ENCODE data around the gene GALC. TPM values are rescaled to one million over a fixed set of nuclear protein-coding genes. Genes with fewer than 3 reads are reported as not detected.

The GALC gene
- total and polyA plus RNA-seq, 9 of the 15 experiments (the other 6 are each of a cell fraction or from before 2014, with no cell fraction given) = 1.6 to 15.0 (median 7.3) TPM

DNA sequence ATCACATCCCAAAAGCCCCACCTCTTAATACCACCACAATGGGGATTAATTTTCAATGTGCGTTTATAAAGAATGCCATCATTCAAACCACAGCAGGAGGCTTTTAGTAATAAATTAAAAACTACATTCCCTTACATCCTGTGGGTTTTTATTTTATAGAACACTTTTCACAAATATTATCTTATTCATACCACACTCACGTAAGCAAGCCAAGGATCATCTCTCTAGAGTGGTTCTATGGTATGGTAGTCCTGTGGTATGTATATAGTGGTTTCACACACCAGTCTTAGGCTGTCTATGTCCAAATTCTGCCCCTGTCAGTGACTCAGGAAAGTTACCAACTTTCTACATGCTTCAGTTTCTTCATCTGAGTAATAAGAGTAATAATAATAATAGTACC is 100.2 kb downstream of the GALC start (continued):
- TF ChIP-seq HMG20B (CRISPR knock-in tag; IDR thresholded peaks at IDR 0.05) = no peak
- TF ChIP-seq FOXK2 (conservative IDR thresholded peaks at IDR 0.05 in 1 of 2, IDR thresholded peaks at IDR 0.05 in 1 of 2; ENCODE audit: low read depth in 2 of 2) = no peak
- TF ChIP-seq SMARCE1 (IDR thresholded peaks at IDR 0.05) = no peak
- no peak for TF ChIP-seq SMARCA4 (IDR thresholded peaks at IDR 0.05)
- no peak for TF ChIP-seq ZNF347 (CRISPR knock-in tag; IDR thresholded peaks at IDR 0.05; ENCODE audit: low read depth)
- no peak for TF ChIP-seq ZNF282 (CRISPR knock-in tag; IDR thresholded peaks at IDR 0.05)
- no peak for TF ChIP-seq ARID2 (IDR thresholded peaks at IDR 0.05)
- no peak for TF ChIP-seq ELF1 (tag; IDR thresholded peaks at IDR 0.05)

DNA sequence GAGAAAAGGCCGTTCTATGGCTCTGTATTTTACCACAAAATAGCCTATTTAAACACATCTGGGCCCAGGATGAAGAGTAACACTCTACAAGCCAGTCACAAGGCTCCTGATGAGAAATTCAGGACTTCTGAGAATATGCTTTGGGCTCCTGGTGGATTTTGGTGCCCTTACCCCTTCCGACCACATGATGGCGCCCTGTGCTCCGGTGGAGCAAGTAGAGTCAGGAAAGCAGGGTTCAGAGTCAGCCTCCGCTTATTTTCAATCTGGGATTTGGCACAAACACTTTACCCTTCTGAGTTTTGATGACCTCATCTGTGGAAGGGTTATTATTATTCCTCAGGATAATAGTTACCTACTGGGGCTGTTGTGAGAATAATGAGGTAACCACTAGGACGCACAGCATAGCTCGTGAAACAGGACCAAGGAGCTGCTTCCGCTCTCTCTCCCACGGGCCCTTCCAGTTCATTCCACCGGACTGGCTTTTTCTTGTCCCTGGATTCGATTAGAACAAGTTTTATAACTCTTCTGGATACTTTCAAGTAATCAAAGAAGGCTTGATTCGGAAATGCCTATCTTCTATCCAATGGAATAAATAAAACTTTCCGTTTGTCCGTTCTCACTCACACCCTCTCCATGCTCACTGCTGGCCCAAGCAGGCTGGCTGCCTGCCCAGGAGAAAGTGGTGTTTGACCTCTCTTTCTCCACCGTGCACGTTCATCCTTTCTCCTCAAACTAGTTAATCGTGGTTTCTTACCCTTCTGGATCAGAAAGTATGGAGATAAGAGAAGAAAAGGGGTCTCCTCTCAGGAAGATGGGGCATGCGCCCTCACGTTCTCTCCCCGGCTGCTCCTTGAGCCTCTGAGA is 104.6 kb downstream of the GALC start:
- Histone ChIP-seq H3K36me3 (ENCODE audit: control insufficient read depth, insufficient read depth, low read length) (no peaks in the 10 kb centered on the region), H3K4me2 (ENCODE audit: insufficient read depth, low read length) (no peak overlapping the region; the same call in 1 of the 2 replicates), H3K27ac (ENCODE audit: extremely low read depth, low read depth, low read length) (no peak overlapping the region), H3K4me3 (no peak overlapping the region), H3K27me3 (ENCODE audit: control insufficient read depth in 2 of 2, insufficient read depth in 2 of 2, low read length in 2 of 2) (no peaks in the 10 kb centered on the region), H2AFZ (ENCODE audit: low read depth, low read length) (peak overlapping the region; percentile 50; the same call in 1 of the 2 replicates), H4K20me1 (replicated peaks; ENCODE audit: control insufficient read depth, insufficient read depth, low read length) (no peaks in the 10 kb centered on the region), H3K79me2 (ENCODE audit: control insufficient read depth, insufficient read depth, low read length) (no peaks in the 10 kb centered on the region), H3K9me3 (replicated peaks; ENCODE audit: control insufficient read depth, insufficient read depth, low read depth, low read length) (no peaks in the 10 kb centered on the region), H3K9ac (ENCODE audit: insufficient read depth in 1 of 2, low read depth in 2 of 2, low read length in 2 of 2) (no peak overlapping the region), H3K9me1 (ENCODE audit: control insufficient read depth, insufficient read depth, low read length) (no peaks in the 10 kb centered on the region), H3K4me1 (replicated peaks in 1 of 2; ENCODE audit: control insufficient read depth in 2 of 2, insufficient read depth in 2 of 2, low read length in 2 of 2) (no peaks in the 10 kb centered on the region)
- 1% methylated on average over 11 of the region's 20 CpGs for WGBS (ENCODE audit: insufficient coverage, low coverage, missing lambda C conversion rate)
- TF ChIP-seq, protein P1, sequence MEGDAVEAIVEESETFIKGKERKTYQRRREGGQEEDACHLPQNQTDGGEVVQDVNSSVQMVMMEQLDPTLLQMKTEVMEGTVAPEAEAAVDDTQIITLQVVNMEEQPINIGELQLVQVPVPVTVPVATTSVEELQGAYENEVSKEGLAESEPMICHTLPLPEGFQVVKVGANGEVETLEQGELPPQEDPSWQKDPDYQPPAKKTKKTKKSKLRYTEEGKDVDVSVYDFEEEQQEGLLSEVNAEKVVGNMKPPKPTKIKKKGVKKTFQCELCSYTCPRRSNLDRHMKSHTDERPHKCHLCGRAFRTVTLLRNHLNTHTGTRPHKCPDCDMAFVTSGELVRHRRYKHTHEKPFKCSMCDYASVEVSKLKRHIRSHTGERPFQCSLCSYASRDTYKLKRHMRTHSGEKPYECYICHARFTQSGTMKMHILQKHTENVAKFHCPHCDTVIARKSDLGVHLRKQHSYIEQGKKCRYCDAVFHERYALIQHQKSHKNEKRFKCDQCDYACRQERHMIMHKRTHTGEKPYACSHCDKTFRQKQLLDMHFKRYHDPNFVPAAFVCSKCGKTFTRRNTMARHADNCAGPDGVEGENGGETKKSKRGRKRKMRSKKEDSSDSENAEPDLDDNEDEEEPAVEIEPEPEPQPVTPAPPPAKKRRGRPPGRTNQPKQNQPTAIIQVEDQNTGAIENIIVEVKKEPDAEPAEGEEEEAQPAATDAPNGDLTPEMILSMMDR (IDR thresholded peaks at IDR 0.05 in 2 of 3, conservative IDR thresholded peaks at IDR 0.05 in 1 of 3; ENCODE audit: insufficient read depth in 2 of 3, low read depth in 1 of 3, low read length in 3 of 3) = peak; percentile 52 to 70 (median 58); a peak in 5 of 6 replicates
- TF ChIP-seq RAD21 (CRISPR knock-in tag; conservative IDR thresholded peaks at IDR 0.05 in 1 of 2, IDR thresholded peaks at IDR 0.05 in 1 of 2) = peak in 1 of 2 experiments; percentile 44; a peak in 2 of 4 replicates
- TF ChIP-seq RBM39 (optimal IDR thresholded peaks at IDR 0.05; ENCODE audit: low read depth, low read length) = no peak
- TF ChIP-seq SMC3 (conservative IDR thresholded peaks at IDR 0.05; ENCODE audit: insufficient read depth, low read depth, low read length) = 0 out of 2 replicates have a peak, but pooled peaks have one; percentile 28
- in situ Hi-C loops (cut with MboI) = no loop called here
- FAIRE-seq = no peak
- ChIA-PET POLR2A (no interaction called here), CTCF (ENCODE audit: low intra/inter-chr PET ratio) (interaction anchor here (0.6 kb wide), 1 partner anchor 45 kb away, joined by 3 read pairs; no protein-coding TSS in a partner anchor)
- DNase-seq (ENCODE audit: extremely low read depth in 1 of 4, low spot score in 3 of 4) = peak; percentile 30 to 55 (median 34)
- no TSS peak for BruUV-seq (replicated peaks)
- intact Hi-C loops (cut with micrococcal nuclease) = no loop called here
- ATAC-seq = peak; percentile 83
